Measurements from ENCODE around the gene PNMA8C.

GRCh38 chr19:46460055-46460454 is 31.3 kb upstream of the PNMA8C start:
- TF ChIP-seq CTCF (conservative IDR thresholded peaks at IDR 0.05) = no peak
- TF ChIP-seq ZFX (IDR thresholded peaks at IDR 0.05) = no peak
